Measurements from ENCODE around the gene NOL9.

GRCh38 chr1:6603238-6603914, 49.1 kb upstream of the NOL9 start:
- TF ChIP-seq POLR2A (IDR thresholded peaks at IDR 0.05; ENCODE audit: low read depth, low read length), result no peak
- no peak for TF ChIP-seq POLR2AphosphoS5 (IDR thresholded peaks at IDR 0.05; ENCODE audit: low read depth, low read length)
- no peak for TF ChIP-seq TAF1 (IDR thresholded peaks at IDR 0.05; ENCODE audit: borderline replicate concordance, low read depth, low read length)
